IMR-90 (cell line): ENCODE data around the gene GPRC5B. TPM values are rescaled to one million over a fixed set of nuclear protein-coding genes. Genes with fewer than 3 reads are reported as not detected.

ENCODE experiments used
- ATAC-seq: fragments of 200-7000 bp; cut with Tn5 transposase; 2 replicates; pipeline ENCODE4 v1.9.1; 2020; ENCODE audit warnings: low read depth, mild to moderate bottlenecking, moderate library complexity
- BruUV-seq: library from RNA; stranded (reverse); fragments of 400-500 nt; replicated peaks from 2 replicates; lab custom pipeline; 2021; lab: Mats Ljungman, UMichigan
- CTCF ChIA-PET: fragments of 300-600 bp; formaldehyde crosslinking; extraction: SDS; loops from one replicate; lab custom pipeline; 2021; ENCODE audit warnings: antibody characterized with exemption; lab: Yijun Ruan, JAX
- POLR2A ChIA-PET: fragments of 300-600 bp; sonication (Branson Sonifier 250); formaldehyde crosslinking; loops from one replicate; lab custom pipeline; 2022; ENCODE audit warnings: antibody characterized with exemption; ENCODE audit not compliant: unreplicated experiment; lab: Charles Lee
- DNase-seq: peaks from one replicate; pipeline ENCODE4 v3.0.0; 2013
- H2AFZ ChIP-seq: replicated peaks from 2 replicates; pipeline ENCODE3; 2013; ENCODE audit warnings: low read length, mild to moderate bottlenecking; ENCODE audit not compliant: poor library complexity
- H2AK5ac ChIP-seq: 2 replicates; pipeline ENCODE4 v1.6.1; 2013; ENCODE audit warnings: low read depth, low read length, inconsistent platforms
- H2AK9ac ChIP-seq: replicated peaks from 2 replicates; pipeline ENCODE3; 2013; ENCODE audit warnings: mild to moderate bottlenecking, low read depth, low read length, moderate library complexity; ENCODE audit not compliant: poor library complexity
- H2BK120ac ChIP-seq: 2 replicates; pipeline ENCODE4 v1.6.1; 2013; ENCODE audit warnings: low read depth, low read length, inconsistent platforms
- H2BK15ac ChIP-seq: 3 replicates; pipeline ENCODE4 v1.6.1; 2013; ENCODE audit warnings: low read depth, low read length, inconsistent platforms
- H2BK20ac ChIP-seq: 2 replicates; pipeline ENCODE4 v1.6.1; 2013; ENCODE audit warnings: low read depth, mild to moderate bottlenecking, inconsistent platforms, low read length, moderate library complexity
- H2BK5ac ChIP-seq: 2 replicates; pipeline ENCODE4 v1.6.1; 2013; ENCODE audit warnings: mild to moderate bottlenecking, low read depth, low read length, inconsistent platforms; ENCODE audit not compliant: poor library complexity, severe bottlenecking
- H3K14ac ChIP-seq: replicated peaks from 2 replicates; pipeline ENCODE4 v1.6.1; 2013; ENCODE audit warnings: low read depth, low read length, inconsistent platforms
- H3K18ac ChIP-seq: 2 replicates; pipeline ENCODE4 v1.6.1; 2013; ENCODE audit warnings: low read depth, low read length, control low read depth
- H3K23ac ChIP-seq: 2 replicates; pipeline ENCODE4 v1.6.1; 2013; ENCODE audit warnings: low read depth, low read length, inconsistent platforms
- H3K27ac ChIP-seq: 2 replicates; pipeline ENCODE4 v1.5.1; 2013; ENCODE audit warnings: mild to moderate bottlenecking, control low read depth, low read length; ENCODE audit not compliant: insufficient read depth
- H3K27me3 ChIP-seq: 2 replicates; pipeline ENCODE4 v1.6.1; 2013; ENCODE audit warnings: low read length; ENCODE audit not compliant: control insufficient read depth, insufficient read depth
- H3K36me3 ChIP-seq: 2 replicates; pipeline ENCODE4 v1.6.1; 2013; ENCODE audit warnings: low read length, mixed read lengths; ENCODE audit not compliant: control insufficient read depth, insufficient read depth
- H3K4ac ChIP-seq: 2 replicates; pipeline ENCODE4 v1.6.1; 2013; ENCODE audit warnings: low read depth, low read length, inconsistent platforms
- H3K4me1 ChIP-seq: 2 replicates; pipeline ENCODE4 v1.6.1; 2013; ENCODE audit warnings: low read length, mixed read lengths; ENCODE audit not compliant: control insufficient read depth, insufficient read depth
- H3K4me2 ChIP-seq: 2 replicates; pipeline ENCODE4 v1.6.1; 2013; ENCODE audit warnings: low read depth, mild to moderate bottlenecking, control low read depth, low read length, moderate library complexity
- H3K4me3 ChIP-seq: 2 replicates; pipeline ENCODE4 v1.5.1; 2013; ENCODE audit warnings: low read depth, mild to moderate bottlenecking, control low read depth, low read length, moderate library complexity; ENCODE audit not compliant: insufficient read depth
- H3K56ac ChIP-seq: 2 replicates; pipeline ENCODE4 v1.6.1; 2013; ENCODE audit warnings: low read length, inconsistent platforms; ENCODE audit not compliant: insufficient read depth; ENCODE audit errors: extremely low read depth
- H3K79me1 ChIP-seq, 2 experiments: 2 replicates each; pipeline ENCODE4 v1.6.1; 2013; ENCODE audit warnings: low read length in 2 of 2, inconsistent platforms in 1 of 2, low read depth in 1 of 2
- H3K9ac ChIP-seq: 2 replicates; pipeline ENCODE4 v1.6.1; 2013; ENCODE audit warnings: low read depth, low read length, control low read depth
- H3K9me1 ChIP-seq: 2 replicates; pipeline ENCODE4 v1.6.1; 2013; ENCODE audit warnings: low read length, inconsistent platforms; ENCODE audit not compliant: insufficient read depth
- H3K9me3 ChIP-seq: 2 replicates; pipeline ENCODE4 v1.6.1; 2013; ENCODE audit warnings: low read length; ENCODE audit not compliant: control insufficient read depth, insufficient read depth
- H4K20me1 ChIP-seq: 2 replicates; pipeline ENCODE4 v1.6.1; 2013; ENCODE audit warnings: low read length, inconsistent platforms; ENCODE audit not compliant: insufficient read depth
- H4K5ac ChIP-seq: 2 replicates; pipeline ENCODE4 v1.6.1; 2013; ENCODE audit warnings: mild to moderate bottlenecking, low read depth, low read length, control low read depth
- H4K8ac ChIP-seq, 2 experiments: 2 replicates each; pipeline ENCODE4 v1.6.1; 2013; ENCODE audit warnings: low read depth in 2 of 2, low read length in 2 of 2, control low read depth in 1 of 2, inconsistent platforms in 1 of 2
- H4K91ac ChIP-seq: 2 replicates; pipeline ENCODE4 v1.6.1; 2013; ENCODE audit warnings: low read depth, low read length, inconsistent platforms; ENCODE audit not compliant: insufficient read depth
- BHLHE40 ChIP-seq: fragments of 150-350 bp; IDR thresholded peaks from 2 replicates; pipeline ENCODE4 v1.6.1; 2016; ENCODE audit warnings: mild to moderate bottlenecking, low read depth, low read length
- CEBPB ChIP-seq: IDR thresholded peaks from 2 replicates; pipeline ENCODE4 v1.6.1; 2012; ENCODE audit warnings: low read depth, low read length, improper control_type of control experiment
- CHD1 ChIP-seq: IDR thresholded peaks from 2 replicates; pipeline ENCODE4 v1.6.1; 2012; ENCODE audit warnings: low read depth, low read length, improper control_type of control experiment
- CTCF ChIP-seq: conservative IDR thresholded peaks from 2 replicates; pipeline ENCODE4 v1.5.1; 2012; ENCODE audit warnings: mild to moderate bottlenecking, low read depth, low read length, improper control_type of control experiment
- FOS ChIP-seq: fragments of 150-350 bp; IDR thresholded peaks from 2 replicates; pipeline ENCODE4 v1.6.1; 2016; ENCODE audit warnings: low read depth, low read length
- MAFK ChIP-seq: IDR thresholded peaks from 2 replicates; pipeline ENCODE4 v1.6.1; 2012; ENCODE audit warnings: low read depth, low read length, improper control_type of control experiment
- MAZ ChIP-seq: IDR thresholded peaks from 2 replicates; pipeline ENCODE4 v1.6.1; 2012; ENCODE audit warnings: low read depth, mild to moderate bottlenecking, low read length, improper control_type of control experiment, moderate library complexity, borderline replicate concordance
- NFE2L2 ChIP-seq: fragments of 150-350 bp; IDR thresholded peaks from 2 replicates; pipeline ENCODE4 v1.6.1; 2016; ENCODE audit warnings: low read depth, mild to moderate bottlenecking, low read length
- POLR2A ChIP-seq: IDR thresholded peaks from 2 replicates; pipeline ENCODE4 v1.6.1; 2012; ENCODE audit warnings: mild to moderate bottlenecking, low read depth, low read length
- RAD21 ChIP-seq: IDR thresholded peaks from 2 replicates; pipeline ENCODE4 v1.6.1; 2012; ENCODE audit warnings: low read length, improper control_type of control experiment
- RCOR1 ChIP-seq: IDR thresholded peaks from 2 replicates; pipeline ENCODE4 v1.6.1; 2012; ENCODE audit warnings: mild to moderate bottlenecking, low read length, improper control_type of control experiment; ENCODE audit not compliant: insufficient replicate concordance
- RFX5 ChIP-seq: IDR thresholded peaks from 2 replicates; pipeline ENCODE4 v1.8.0; 2012; ENCODE audit warnings: low read depth, mild to moderate bottlenecking, low read length, moderate library complexity
- SMC3 ChIP-seq: fragments of 150-350 bp; IDR thresholded peaks from 2 replicates; pipeline ENCODE4 v1.6.1; 2016; ENCODE audit warnings: low read depth, mild to moderate bottlenecking, antibody characterized with exemption, low read length, moderate library complexity
- WGBS, 2 experiments: methylation state at CpG; one replicate each; pipeline versions ENCODE4 v1.1.5 to v1.1.7; 2013; ENCODE audit warnings: missing lambda C conversion rate in 2 of 2; ENCODE audit not compliant: insufficient read length in 1 of 2; ENCODE audit errors: extremely low coverage in 2 of 2; 5-methylcytosine and 5-hydroxymethylcytosine counted together
- dilution Hi-C: fragments of 300-500 bp; cut with HindIII; formaldehyde crosslinking; loops from one replicate; pipeline ENCODE4 v1.14.3; 2018; ENCODE audit warnings: low sequenced_read_pairs; ENCODE audit not compliant: unreplicated experiment
- in situ Hi-C: fragments of 300-500 bp; cut with MboI; formaldehyde crosslinking; loops from 3 replicates; pipeline ENCODE4 v1.14.3; 2019; ENCODE audit warnings: low sequenced_read_pairs, inconsistent platforms, mixed read lengths
- intact Hi-C: fragments of 100-400 bp; cut with micrococcal nuclease; formaldehyde crosslinking; loops from 2 replicates; pipeline ENCODE4 v1.10.0; 2022
- polyA plus RNA-seq, 3 experiments: library from polyadenylated mRNA; depleted of rRNA; stranded (reverse); fragments of >200 nt; gene quantifications; 2 replicates each; pipeline ENCODE4 v1.2.3, GENCODE V29; 2012; ENCODE audit warnings: low replicate concordance in 1 of 3
- total RNA-seq: library from RNA; depleted of rRNA; stranded (reverse); fragments of >200 nt; gene quantifications from 2 replicates; pipeline ENCODE4 v1.2.3, GENCODE V29; 2012
- TF ChIP-seq, protein P1 (sequence below): fragments of 150-350 bp; IDR thresholded peaks from 2 replicates; pipeline ENCODE4 v1.6.1; 2016; ENCODE audit warnings: low read depth, mild to moderate bottlenecking, low read length, moderate library complexity, borderline replicate concordance
- TF ChIP-seq, protein P2 (sequence below): fragments of 150-350 bp; IDR thresholded peaks from 2 replicates; pipeline ENCODE4 v1.6.1; 2017; ENCODE audit warnings: mild to moderate bottlenecking, antibody characterized with exemption, low read length, low read depth

Gene GPRC5B
- total and polyA plus RNA-seq, 2 of the 4 experiments (the other 2 are of a cell fraction): 2.5 to 8.5 TPM

DNA sequence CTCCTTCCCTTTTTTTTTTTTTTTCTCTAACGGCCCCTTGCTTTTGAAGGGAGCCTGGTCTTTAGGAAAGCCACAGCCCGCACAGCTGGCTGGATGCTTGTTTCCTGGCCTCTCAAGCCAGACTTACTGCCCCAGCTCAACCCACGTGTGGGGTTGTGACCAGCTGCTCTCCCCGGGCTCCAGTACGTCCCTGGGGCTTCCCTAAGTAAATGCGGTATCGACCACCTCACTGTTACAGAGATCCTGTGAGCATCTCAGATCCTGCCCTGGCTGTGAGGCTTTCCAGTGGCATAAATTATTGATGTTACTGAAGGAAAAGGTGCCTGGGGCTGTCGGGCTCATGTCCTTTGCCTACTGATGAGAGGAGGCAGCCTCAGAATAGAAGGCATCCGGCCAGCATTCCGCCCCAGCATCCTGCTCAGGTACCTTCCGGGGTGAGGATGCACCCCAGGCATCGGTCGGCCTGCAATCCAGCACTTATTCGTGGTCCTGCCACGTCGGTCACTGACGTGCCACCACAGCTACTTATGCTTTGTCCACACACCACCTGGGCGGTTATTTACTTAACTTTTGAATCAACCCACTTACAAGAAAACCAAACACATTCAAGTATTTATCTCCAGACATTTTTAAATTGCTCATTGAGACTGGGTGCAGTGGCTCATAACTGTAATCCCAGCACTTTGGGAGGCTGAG, 9.6 kb downstream of the GPRC5B start:
- H3K4me3 ChIP-seq: no peak overlapping the region
- no peak overlapping the region for H2BK120ac ChIP-seq
- no peak overlapping the region for H4K8ac ChIP-seq
- H3K79me1 ChIP-seq: peaks cover 0 to 3% of the 10 kb centered on the region in 2 experiments; a peak in 1 of 4 replicates
- H3K27me3 ChIP-seq: no peaks in the 10 kb centered on the region
- DNase-seq (no peak), ATAC-seq (no peak)
- no TSS peak for BruUV-seq
- no peak overlapping the region for H3K18ac ChIP-seq
- H3K4me1 ChIP-seq: no peaks in the 10 kb centered on the region
- no peak overlapping the region for H2BK15ac ChIP-seq
- 67% methylated on average over 1 of the region's 18 CpGs; no CpG with 5 or more reads in 1 of the 2 experiments for WGBS, 2 experiments
- H2AFZ ChIP-seq: no peak overlapping the region
- H2BK20ac ChIP-seq: no peak overlapping the region
- in situ Hi-C loops: loop anchor here (25.0 kb wide), 1 partner anchor 763 kb away; the partner anchor contains the start of gene ITPRIPL2
- H3K14ac ChIP-seq: no peak overlapping the region
- H3K9ac ChIP-seq: no peak overlapping the region
- no peaks in the 10 kb centered on the region for H4K20me1 ChIP-seq
- H3K9me3 ChIP-seq: no peaks in the 10 kb centered on the region
- no peak overlapping the region for H2AK5ac ChIP-seq
- no peak overlapping the region for H2AK9ac ChIP-seq
- no peak overlapping the region for H3K4me2 ChIP-seq
- peaks cover 7% of the 10 kb centered on the region; the same call in 1 of the 2 replicates for H3K36me3 ChIP-seq
- H3K23ac ChIP-seq: no peak overlapping the region
- ChIA-PET POLR2A (no interaction called here), CTCF (interaction anchor here (0.6 kb wide), 2 partner anchors 12 to 24 kb away, joined by 3 to 4 read pairs; no protein-coding TSS in a partner anchor)
- no peak overlapping the region for H3K27ac ChIP-seq
- intact Hi-C loops: no loop called here
- no peak overlapping the region for H3K56ac ChIP-seq
- dilution Hi-C loops: loop anchor here (25.0 kb wide), 1 partner anchor 263 kb away; no protein-coding TSS in a partner anchor
- peaks cover 8% of the 10 kb centered on the region for H3K9me1 ChIP-seq
- no peak overlapping the region for H4K91ac ChIP-seq
- H3K4ac ChIP-seq: no peak overlapping the region
- H2BK5ac ChIP-seq: no peak overlapping the region
- no peak overlapping the region for H4K5ac ChIP-seq
- no peak for TF ChIP-seq MAFK
- no peak for TF ChIP-seq MAZ
- TF ChIP-seq SMC3: no peak
- no peak for TF ChIP-seq CTCF
- TF ChIP-seq NFE2L2: no peak
- no peak for TF ChIP-seq RAD21
- TF ChIP-seq CEBPB: no peak
- TF ChIP-seq RCOR1: no peak
- no peak for TF ChIP-seq POLR2A
- TF ChIP-seq RFX5: no peak
- TF ChIP-seq, protein P1, sequence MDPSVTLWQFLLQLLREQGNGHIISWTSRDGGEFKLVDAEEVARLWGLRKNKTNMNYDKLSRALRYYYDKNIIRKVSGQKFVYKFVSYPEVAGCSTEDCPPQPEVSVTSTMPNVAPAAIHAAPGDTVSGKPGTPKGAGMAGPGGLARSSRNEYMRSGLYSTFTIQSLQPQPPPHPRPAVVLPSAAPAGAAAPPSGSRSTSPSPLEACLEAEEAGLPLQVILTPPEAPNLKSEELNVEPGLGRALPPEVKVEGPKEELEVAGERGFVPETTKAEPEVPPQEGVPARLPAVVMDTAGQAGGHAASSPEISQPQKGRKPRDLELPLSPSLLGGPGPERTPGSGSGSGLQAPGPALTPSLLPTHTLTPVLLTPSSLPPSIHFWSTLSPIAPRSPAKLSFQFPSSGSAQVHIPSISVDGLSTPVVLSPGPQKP: no peak
- TF ChIP-seq BHLHE40: no peak
- TF ChIP-seq, protein P2, sequence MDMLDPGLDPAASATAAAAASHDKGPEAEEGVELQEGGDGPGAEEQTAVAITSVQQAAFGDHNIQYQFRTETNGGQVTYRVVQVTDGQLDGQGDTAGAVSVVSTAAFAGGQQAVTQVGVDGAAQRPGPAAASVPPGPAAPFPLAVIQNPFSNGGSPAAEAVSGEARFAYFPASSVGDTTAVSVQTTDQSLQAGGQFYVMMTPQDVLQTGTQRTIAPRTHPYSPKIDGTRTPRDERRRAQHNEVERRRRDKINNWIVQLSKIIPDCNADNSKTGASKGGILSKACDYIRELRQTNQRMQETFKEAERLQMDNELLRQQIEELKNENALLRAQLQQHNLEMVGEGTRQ: no peak
- no peak for TF ChIP-seq FOS
- TF ChIP-seq CHD1: no peak
